Measurements from ENCODE around the gene CALM1.

CALM1 gene

DNA sequence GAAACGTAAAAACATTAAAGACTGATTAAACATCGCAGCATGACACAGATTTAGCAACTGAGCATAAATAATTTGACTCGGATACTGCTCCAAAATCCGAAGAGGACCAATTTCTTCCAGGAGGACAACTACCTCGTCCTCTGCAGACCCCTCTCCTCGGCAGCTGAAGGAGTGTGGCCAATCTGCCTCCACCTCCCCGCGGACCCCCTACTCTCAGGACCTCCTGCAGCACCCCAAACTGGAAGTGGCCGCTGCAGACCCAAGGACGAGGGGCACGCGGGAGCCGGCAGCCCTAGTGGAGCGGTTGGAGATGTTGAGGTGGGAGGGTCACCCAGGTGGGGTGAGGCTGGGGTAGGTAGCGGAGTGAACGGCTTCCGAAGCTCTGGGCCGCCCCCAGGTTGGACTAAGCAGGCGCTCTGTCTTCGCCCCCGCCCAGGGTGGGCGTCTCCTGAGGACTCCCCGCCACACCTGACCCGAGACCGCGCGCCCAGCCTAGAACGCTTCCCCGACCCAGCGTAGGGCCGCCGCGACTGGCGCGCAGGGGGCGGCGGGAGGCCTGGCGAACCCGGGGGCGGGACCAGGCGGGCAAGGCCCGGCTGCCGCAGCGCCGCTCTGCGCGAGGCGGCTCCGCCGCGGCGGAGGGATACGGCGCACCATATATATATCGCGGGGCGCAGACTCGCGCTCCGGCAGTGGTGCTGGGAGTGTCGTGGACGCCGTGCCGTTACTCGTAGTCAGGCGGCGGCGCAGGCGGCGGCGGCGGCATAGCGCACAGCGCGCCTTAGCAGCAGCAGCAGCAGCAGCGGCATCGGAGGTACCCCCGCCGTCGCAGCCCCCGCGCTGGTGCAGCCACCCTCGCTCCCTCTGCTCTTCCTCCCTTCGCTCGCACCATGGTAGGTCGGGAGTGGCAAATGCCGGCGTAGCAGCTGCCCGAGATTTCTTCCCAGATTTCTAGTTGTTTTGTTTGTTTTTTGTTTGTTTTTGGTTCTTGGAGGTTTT is at the start of gene CALM1:
TSS of gene CALM1 (plus strand) at position 689 of the 999 bp plus-strand sequence. CDS start at position 891, 202 bp downstream.
- peak; percentile 92 for DNase-seq (ENCODE audit: low spot score)

DNA sequence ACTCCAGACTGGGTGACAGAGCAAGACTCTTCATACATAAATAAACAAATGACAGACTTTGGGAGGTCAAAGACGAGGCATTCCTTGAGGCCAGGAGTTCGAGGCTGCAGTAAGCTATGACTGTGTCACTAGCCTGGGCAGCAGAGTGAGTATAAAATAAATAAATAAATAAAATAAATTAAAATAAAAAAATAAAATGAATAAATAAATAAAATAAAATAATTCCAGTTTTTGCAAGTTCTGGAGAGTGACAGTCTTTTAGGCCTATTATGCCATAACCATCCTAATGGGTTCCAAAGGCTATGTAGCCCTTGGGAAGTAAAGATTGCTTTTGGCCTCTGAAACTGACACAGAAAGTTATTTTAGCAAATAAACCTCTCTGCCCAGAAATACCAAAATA is 48.6 kb upstream of the CALM1 start:
- DNase-seq (ENCODE audit: low spot score), result no peak

GRCh38 chr14:90349739-90350138 is 47.1 kb upstream of the CALM1 start:
- DNase-seq (ENCODE audit: low spot score), result no peak

DNA sequence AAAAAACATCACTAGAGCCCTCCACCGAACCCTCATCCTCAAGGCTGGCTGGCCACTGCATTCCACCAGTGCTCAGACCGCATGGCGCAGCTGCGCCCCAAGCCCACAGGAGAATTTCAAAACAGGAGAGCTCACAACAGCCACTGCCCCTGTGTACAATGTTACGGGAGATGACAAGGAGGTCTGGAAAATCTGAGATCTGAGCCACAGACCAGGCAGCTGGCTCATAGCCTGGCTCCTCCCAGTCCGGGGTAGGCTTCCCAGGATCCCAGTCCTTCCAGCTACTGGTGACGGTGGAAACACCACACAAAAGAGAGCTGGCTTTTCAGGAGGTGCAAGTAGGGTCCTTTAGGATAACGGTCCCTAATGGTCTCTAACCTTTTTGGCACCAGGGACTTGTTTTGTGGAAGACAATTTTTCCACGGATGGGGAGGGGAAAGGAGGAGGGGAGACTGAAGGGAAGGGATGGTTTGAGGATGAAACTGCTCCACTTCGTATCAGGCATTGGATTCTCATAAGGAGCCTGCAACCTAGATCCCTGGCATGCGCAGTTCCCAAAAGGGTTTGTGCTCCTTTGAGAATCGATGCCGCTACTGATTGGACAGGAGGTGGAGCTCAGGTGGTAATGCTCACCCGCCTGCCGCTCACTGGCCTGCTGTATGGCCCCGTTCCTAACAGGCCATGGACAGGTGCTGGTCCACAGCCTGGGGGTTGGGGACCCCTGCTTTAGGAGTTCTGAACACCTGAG is 42.1 kb upstream of the CALM1 start:
- DNase-seq (ENCODE audit: low spot score), result peak; percentile 60

GRCh38 chr14:90355540-90356518 is 41.0 kb upstream of the CALM1 start:
- no peak for DNase-seq (ENCODE audit: low spot score)

GRCh38 chr14:90356925-90357324 is 39.9 kb upstream of the CALM1 start:
- DNase-seq (ENCODE audit: low spot score), result no peak

DNA sequence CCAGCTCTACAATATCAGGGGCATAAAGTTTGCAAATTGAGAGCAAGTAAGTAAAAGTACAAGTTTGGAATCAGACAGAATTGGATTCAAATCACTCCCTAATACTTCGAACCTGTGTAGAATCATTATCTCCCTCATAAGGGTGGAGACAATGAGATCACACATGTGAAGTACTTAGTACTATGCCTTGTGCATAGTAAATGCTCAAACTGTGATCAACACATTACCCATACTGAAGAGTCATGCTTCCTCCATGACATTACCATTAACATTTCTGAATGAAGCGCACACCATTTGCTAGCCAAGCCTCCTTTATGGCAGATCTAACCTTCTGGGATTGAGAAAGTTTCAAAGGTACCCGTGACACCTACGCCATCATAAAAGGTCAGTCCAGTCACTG is 38.5 kb upstream of the CALM1 start:
- DNase-seq (ENCODE audit: low spot score), result no peak

DNA sequence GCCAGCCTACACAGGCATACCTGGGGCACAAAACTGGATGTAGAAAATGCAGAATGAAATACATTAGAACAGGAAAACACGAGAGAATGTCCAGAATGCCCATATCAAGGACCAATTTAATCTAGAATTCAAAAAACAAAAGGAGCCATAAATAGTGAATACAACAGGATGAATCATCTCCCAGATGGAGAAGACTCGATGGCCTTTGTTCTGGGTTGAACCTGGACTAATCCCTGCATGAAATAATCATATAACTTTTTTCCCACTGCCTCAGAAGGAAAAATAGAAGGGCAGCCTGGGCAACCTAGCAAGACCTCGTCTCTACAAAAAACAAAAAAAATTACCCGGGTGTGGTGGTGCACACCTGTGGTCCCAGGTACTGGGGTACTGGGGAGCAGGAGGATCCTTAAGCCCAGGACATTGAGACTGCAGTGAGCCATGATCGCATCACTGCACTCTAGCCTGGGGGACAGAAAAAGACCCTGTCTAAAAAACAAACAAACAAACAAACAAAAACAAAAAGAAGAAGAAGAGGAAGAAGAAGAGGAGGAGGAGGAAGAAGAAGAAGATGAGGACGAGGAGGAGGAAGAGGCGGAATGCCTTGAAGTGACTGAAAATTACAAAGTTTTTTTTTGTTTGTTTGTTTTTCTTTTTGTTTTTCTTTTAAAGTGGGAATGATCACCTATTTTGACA is 34.8 kb upstream of the CALM1 start:
- DNase-seq (ENCODE audit: low spot score), result no peak

GRCh38 chr14:90362558-90362896 is 34.3 kb upstream of the CALM1 start:
- DNase-seq (ENCODE audit: low spot score), result no peak

GRCh38 chr14:90368946-90369721 is 27.7 kb upstream of the CALM1 start:
- peak; percentile 29 for DNase-seq (ENCODE audit: low spot score)

GRCh38 chr14:90373887-90374286 is 22.9 kb upstream of the CALM1 start:
- no peak for DNase-seq (ENCODE audit: low spot score)

DNA sequence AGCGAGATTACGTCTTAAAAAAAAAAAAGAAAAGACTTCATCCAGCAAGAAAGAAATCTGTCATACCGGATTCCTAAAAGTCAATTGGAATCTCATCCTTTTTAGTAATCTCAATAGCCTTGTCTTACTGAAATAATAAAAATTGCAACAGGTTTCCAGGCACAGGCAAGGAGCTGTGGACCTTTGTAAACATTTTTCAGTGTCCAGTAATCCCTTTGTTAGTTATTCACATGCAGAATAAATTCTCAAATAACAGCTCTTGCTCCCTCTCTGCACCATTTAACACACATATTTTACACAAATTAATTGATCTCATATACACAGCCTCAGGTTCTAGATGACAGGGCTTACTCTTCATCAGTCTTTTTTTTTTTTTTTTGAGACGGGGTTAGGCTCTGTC is 22.0 kb upstream of the CALM1 start:
- DNase-seq (ENCODE audit: low spot score), result no peak

- no peak for DNase-seq (ENCODE audit: low spot score)
Measured at GRCh38 chr14:90375934-90376333, 20.9 kb upstream of the CALM1 start.

DNA sequence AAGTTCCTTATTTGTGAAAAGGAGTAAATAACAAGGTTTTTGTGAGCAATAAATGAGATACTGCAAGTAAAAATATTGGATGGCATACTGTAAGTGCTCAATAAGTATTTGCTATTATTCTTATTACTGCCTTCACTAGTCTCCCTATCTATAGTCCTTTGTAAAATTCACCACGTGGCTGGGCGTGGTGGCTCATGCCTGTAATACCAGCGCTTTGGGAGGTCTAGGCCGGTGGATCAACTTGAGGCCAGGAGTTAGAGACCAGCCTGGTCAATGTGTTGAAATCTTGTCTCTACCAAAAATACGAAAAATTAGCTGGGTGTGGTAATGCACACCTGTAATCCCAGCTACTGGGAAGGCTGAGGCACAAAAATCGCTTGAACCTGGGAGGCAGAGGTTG is 18.6 kb upstream of the CALM1 start:
- no peak for DNase-seq (ENCODE audit: low spot score)

GRCh38 chr14:90379106-90379505 is 17.7 kb upstream of the CALM1 start:
- DNase-seq (ENCODE audit: low spot score), result no peak

- no peak for DNase-seq (ENCODE audit: low spot score)
Measured at GRCh38 chr14:90381011-90381786, 15.6 kb upstream of the CALM1 start.

GRCh38 chr14:90381999-90382451 is 14.8 kb upstream of the CALM1 start:
- no peak for DNase-seq (ENCODE audit: low spot score)

DNA sequence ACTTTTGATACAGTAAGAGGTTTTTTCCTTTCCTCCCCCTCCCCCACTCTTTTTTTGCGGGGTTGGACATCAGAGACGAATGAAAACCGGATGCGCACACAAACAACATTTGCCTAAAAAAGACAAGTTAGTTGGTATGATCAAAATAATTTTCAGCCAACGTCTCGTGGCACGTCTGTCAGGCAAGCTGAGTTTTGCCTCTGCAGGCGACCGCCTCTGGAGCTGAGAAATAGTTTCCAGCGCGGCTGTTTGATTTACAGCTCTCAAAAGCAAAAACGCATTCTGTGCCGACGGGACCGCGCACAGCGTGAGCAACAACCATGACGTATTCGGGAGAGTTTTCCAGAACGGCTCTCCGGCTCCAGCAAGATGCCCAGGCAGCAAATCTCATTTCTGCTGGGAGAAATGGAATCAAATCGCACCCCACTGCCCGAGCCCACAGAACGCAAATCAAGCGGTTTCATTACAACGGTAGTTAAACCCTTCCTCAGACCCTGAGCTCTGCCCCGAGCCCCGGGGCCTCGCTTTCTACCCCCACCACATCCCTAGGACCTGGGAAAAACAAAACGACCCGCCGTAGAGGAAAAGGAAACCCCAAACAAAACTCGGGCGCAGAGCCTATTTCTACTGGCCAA is 14.2 kb upstream of the CALM1 start:
- DNase-seq (ENCODE audit: low spot score), result peak; percentile 47

GRCh38 chr14:90383126-90383730 is 13.6 kb upstream of the CALM1 start:
- DNase-seq (ENCODE audit: low spot score), result peak; percentile 99

Measured in hepatic stellate cell (primary cell).